ENCODE data around the gene OR52E6.

The OR52E6 gene

GRCh38 chr11:5841797-5842196 lies at the start of gene OR52E6:
Gene OR52E6 (minus strand): TSS chr11:5841897. CDS start chr11:5841897, 0 bp downstream.
- H3K27me3 ChIP-seq (ENCODE audit: control insufficient read depth in 2 of 2, insufficient read depth in 2 of 2, low read length in 2 of 2): no peaks in the 10 kb centered on the region
- H3K4me1 ChIP-seq (ENCODE audit: control insufficient read depth in 2 of 2, insufficient read depth in 2 of 2, low read length in 2 of 2): no peaks in the 10 kb centered on the region
- H3K27ac ChIP-seq (ENCODE audit: low read depth in 2 of 2, low read length in 2 of 2): no peak within 1 kb of the TSS
- no peak within 1 kb of the TSS for H3K9ac ChIP-seq (ENCODE audit: low read depth in 1 of 2, low read length in 2 of 2)
- H3K4me3 ChIP-seq (ENCODE audit: low read length in 2 of 2): no peak within 1 kb of the TSS
- no peaks in the 10 kb centered on the region for H3K36me3 ChIP-seq (ENCODE audit: control insufficient read depth in 2 of 2, insufficient read depth in 2 of 2, low read length in 2 of 2)
- no peaks in the 10 kb centered on the region for H3K9me3 ChIP-seq (ENCODE audit: control insufficient read depth in 2 of 2, low read length in 2 of 2)

- Histone ChIP-seq H3K27ac (ENCODE audit: low read depth in 2 of 2, low read length in 2 of 2) (no peak overlapping the region), H3K27me3 (ENCODE audit: control insufficient read depth in 2 of 2, insufficient read depth in 2 of 2, low read length in 2 of 2) (no peaks in the 10 kb centered on the region), H3K9me3 (ENCODE audit: control insufficient read depth in 2 of 2, low read length in 2 of 2) (no peaks in the 10 kb centered on the region), H3K4me3 (ENCODE audit: low read length in 2 of 2) (no peak overlapping the region), H3K4me1 (ENCODE audit: control insufficient read depth in 2 of 2, insufficient read depth in 2 of 2, low read length in 2 of 2) (no peaks in the 10 kb centered on the region), H3K36me3 (ENCODE audit: control insufficient read depth in 2 of 2, insufficient read depth in 2 of 2, low read length in 2 of 2) (no peaks in the 10 kb centered on the region), H3K9ac (ENCODE audit: low read depth in 1 of 2, low read length in 2 of 2) (no peak overlapping the region)
These were observed 49.6 kb upstream of the OR52E6 start for GRCh38 chr11:5891216-5891800.

- Histone ChIP-seq H3K9me3 (ENCODE audit: control insufficient read depth in 2 of 2, low read length in 2 of 2) (no peaks in the 10 kb centered on the region), H3K4me3 (ENCODE audit: low read length in 2 of 2) (no peak overlapping the region)
These were observed 46.0 kb upstream of the OR52E6 start for GRCh38 chr11:5887661-5888060.

DNA sequence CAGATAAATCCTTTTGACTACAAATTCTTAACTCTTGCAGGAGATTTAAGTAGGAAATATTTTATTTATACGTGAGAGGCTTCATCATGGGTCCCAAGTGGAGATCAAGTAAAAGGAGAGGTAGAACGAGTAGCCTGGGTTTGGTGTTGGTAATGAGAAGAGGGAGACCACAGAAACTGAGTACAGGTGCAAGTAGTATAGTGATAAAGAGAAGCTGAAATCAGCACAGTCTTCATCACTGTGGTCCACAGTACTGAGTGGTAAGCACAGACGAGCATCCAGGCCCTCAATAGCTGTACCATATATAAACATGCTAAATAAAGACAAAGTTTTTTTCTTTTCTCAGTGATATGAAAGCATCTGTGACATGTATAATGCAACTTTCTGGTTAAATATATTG lies 45.5 kb upstream of the OR52E6 start:
- Histone ChIP-seq H3K27me3 (ENCODE audit: control insufficient read depth in 2 of 2, insufficient read depth in 2 of 2, low read length in 2 of 2) (no peaks in the 10 kb centered on the region), H3K36me3 (ENCODE audit: control insufficient read depth in 2 of 2, insufficient read depth in 2 of 2, low read length in 2 of 2) (no peaks in the 10 kb centered on the region), H3K9me3 (ENCODE audit: control insufficient read depth in 2 of 2, low read length in 2 of 2) (no peaks in the 10 kb centered on the region), H3K27ac (ENCODE audit: low read depth in 2 of 2, low read length in 2 of 2) (no peak overlapping the region), H3K4me1 (ENCODE audit: control insufficient read depth in 2 of 2, insufficient read depth in 2 of 2, low read length in 2 of 2) (no peaks in the 10 kb centered on the region), H3K9ac (ENCODE audit: low read depth in 1 of 2, low read length in 2 of 2) (no peak overlapping the region), H3K4me3 (ENCODE audit: low read length in 2 of 2) (no peak overlapping the region)

More at GRCh38 chr11:5887661-5888060, 46.0 kb upstream of the OR52E6 start:
- no peaks in the 10 kb centered on the region for H3K4me1 ChIP-seq (ENCODE audit: control insufficient read depth in 2 of 2, insufficient read depth in 2 of 2, low read length in 2 of 2)
- no peaks in the 10 kb centered on the region for H3K27me3 ChIP-seq (ENCODE audit: control insufficient read depth in 2 of 2, insufficient read depth in 2 of 2, low read length in 2 of 2)
- no peak overlapping the region for H3K9ac ChIP-seq (ENCODE audit: low read depth in 1 of 2, low read length in 2 of 2)
- H3K27ac ChIP-seq (ENCODE audit: low read depth in 2 of 2, low read length in 2 of 2): no peak overlapping the region
- H3K36me3 ChIP-seq (ENCODE audit: control insufficient read depth in 2 of 2, insufficient read depth in 2 of 2, low read length in 2 of 2): no peaks in the 10 kb centered on the region

DNA sequence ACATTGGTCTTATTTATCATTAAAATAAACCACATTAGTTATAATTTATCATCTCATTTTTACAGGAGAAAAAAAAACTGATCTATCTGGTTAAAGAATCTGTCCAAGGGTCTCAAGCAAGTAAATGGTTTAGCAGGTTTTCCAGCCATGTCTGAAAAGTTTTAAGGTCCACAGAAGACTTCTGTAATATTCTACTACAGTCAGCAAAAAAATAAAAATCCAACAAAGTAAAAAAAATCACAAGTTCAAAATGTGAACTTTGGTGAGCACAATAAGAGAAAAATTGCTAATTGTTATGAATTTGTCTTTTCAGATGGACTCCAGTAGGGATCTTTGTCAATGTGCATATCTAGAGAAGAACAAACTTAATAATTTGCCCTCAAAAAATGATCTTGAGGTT lies 40.1 kb upstream of the OR52E6 start:
- Histone ChIP-seq H3K9me3 (ENCODE audit: control insufficient read depth in 2 of 2, low read length in 2 of 2) (no peaks in the 10 kb centered on the region), H3K36me3 (ENCODE audit: control insufficient read depth in 2 of 2, insufficient read depth in 2 of 2, low read length in 2 of 2) (no peaks in the 10 kb centered on the region), H3K4me3 (ENCODE audit: low read length in 2 of 2) (no peak overlapping the region)

GRCh38 chr11:5880329-5880728 lies 38.6 kb upstream of the OR52E6 start, which contains the start of gene OR52E4:
Gene OR52E4 (plus strand): TSS chr11:5880629. CDS start chr11:5884293, 3,664 bp downstream.
- H3K27ac ChIP-seq (ENCODE audit: low read depth in 2 of 2, low read length in 2 of 2): no peak within 1 kb of the TSS
- H3K4me1 ChIP-seq (ENCODE audit: control insufficient read depth in 2 of 2, insufficient read depth in 2 of 2, low read length in 2 of 2): no peaks in the 10 kb centered on the region
- no peak within 1 kb of the TSS for H3K9ac ChIP-seq (ENCODE audit: low read depth in 1 of 2, low read length in 2 of 2)
- no peak within 1 kb of the TSS for H3K4me3 ChIP-seq (ENCODE audit: low read length in 2 of 2)
- no peaks in the 10 kb centered on the region for H3K9me3 ChIP-seq (ENCODE audit: control insufficient read depth in 2 of 2, low read length in 2 of 2)
- no peaks in the 10 kb centered on the region for H3K27me3 ChIP-seq (ENCODE audit: control insufficient read depth in 2 of 2, insufficient read depth in 2 of 2, low read length in 2 of 2)
- H3K36me3 ChIP-seq (ENCODE audit: control insufficient read depth in 2 of 2, insufficient read depth in 2 of 2, low read length in 2 of 2): no peaks in the 10 kb centered on the region

More for the DNA sequence above, 40.1 kb upstream of the OR52E6 start:
- Histone ChIP-seq H3K27ac (ENCODE audit: low read depth in 2 of 2, low read length in 2 of 2) (no peak overlapping the region), H3K4me1 (ENCODE audit: control insufficient read depth in 2 of 2, insufficient read depth in 2 of 2, low read length in 2 of 2) (no peaks in the 10 kb centered on the region), H3K9ac (ENCODE audit: low read depth in 1 of 2, low read length in 2 of 2) (no peak overlapping the region), H3K27me3 (ENCODE audit: control insufficient read depth in 2 of 2, insufficient read depth in 2 of 2, low read length in 2 of 2) (no peaks in the 10 kb centered on the region)

- Histone ChIP-seq H3K36me3 (ENCODE audit: control insufficient read depth in 2 of 2, insufficient read depth in 2 of 2, low read length in 2 of 2) (no peaks in the 10 kb centered on the region), H3K9ac (ENCODE audit: low read depth in 1 of 2, low read length in 2 of 2) (no peak overlapping the region), H3K4me1 (ENCODE audit: control insufficient read depth in 2 of 2, insufficient read depth in 2 of 2, low read length in 2 of 2) (no peaks in the 10 kb centered on the region)
These were observed 36.9 kb upstream of the OR52E6 start for GRCh38 chr11:5878564-5878963.

DNA sequence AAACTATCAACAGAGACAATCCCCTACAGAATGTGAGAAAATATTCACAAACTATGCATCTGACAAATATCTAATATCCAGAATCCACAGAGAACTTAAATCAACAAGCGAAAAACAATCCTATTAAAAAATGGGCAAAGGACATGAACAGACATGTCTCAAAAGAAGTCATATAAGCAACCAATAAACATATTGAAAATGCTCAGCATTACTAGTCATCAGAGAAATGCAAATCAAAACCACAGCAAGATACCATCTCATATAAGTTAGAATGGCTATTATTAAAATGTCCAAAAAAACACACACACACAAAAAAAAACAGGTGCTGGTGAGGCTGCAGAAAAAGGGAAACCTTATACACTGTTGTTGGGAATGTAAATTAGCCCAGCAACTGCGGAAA lies 24.1 kb upstream of the OR52E6 start:
- Histone ChIP-seq H3K9me3 (ENCODE audit: control insufficient read depth in 2 of 2, low read length in 2 of 2) (no peaks in the 10 kb centered on the region), H3K4me1 (ENCODE audit: control insufficient read depth in 2 of 2, insufficient read depth in 2 of 2, low read length in 2 of 2) (no peaks in the 10 kb centered on the region)

More at GRCh38 chr11:5878564-5878963, 36.9 kb upstream of the OR52E6 start:
- no peaks in the 10 kb centered on the region for H3K9me3 ChIP-seq (ENCODE audit: control insufficient read depth in 2 of 2, low read length in 2 of 2)
- H3K27me3 ChIP-seq (ENCODE audit: control insufficient read depth in 2 of 2, insufficient read depth in 2 of 2, low read length in 2 of 2): no peaks in the 10 kb centered on the region
- no peak overlapping the region for H3K4me3 ChIP-seq (ENCODE audit: low read length in 2 of 2)
- no peak overlapping the region for H3K27ac ChIP-seq (ENCODE audit: low read depth in 2 of 2, low read length in 2 of 2)

DNA sequence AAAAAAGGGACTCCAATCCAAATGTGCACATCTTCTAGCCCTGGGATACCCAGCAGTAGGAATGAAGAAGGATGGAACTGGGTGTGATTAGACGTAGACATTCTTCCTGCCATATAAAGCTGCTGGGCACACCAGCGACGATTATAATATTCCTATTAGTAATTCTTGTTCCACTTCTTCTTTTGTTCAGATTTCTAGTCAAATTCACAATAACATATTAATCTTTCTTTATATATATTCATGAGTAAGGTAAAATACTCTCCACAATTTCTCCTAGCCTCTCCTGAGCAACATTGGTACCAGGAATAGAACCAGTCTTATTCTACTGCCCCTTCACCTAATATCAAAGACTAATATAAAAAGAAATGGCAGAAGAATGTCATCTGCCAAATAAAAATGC lies 15.9 kb upstream of the OR52E6 start, which contains the start of gene OR52E8:
Gene OR52E8, minus strand, starts transcription at position 101 of the 400 bp plus-strand sequence. Its CDS starts 0 bp downstream, at position 101.
- no peaks in the 10 kb centered on the region for H3K4me1 ChIP-seq (ENCODE audit: control insufficient read depth in 2 of 2, insufficient read depth in 2 of 2, low read length in 2 of 2)
- no peak within 1 kb of the TSS for H3K4me3 ChIP-seq (ENCODE audit: low read length in 2 of 2)
- H3K9ac ChIP-seq (ENCODE audit: low read depth in 1 of 2, low read length in 2 of 2): no peak within 1 kb of the TSS
- no peak within 1 kb of the TSS for H3K27ac ChIP-seq (ENCODE audit: low read depth in 2 of 2, low read length in 2 of 2)
- H3K9me3 ChIP-seq (ENCODE audit: control insufficient read depth in 2 of 2, low read length in 2 of 2): no peaks in the 10 kb centered on the region
- H3K27me3 ChIP-seq (ENCODE audit: control insufficient read depth in 2 of 2, insufficient read depth in 2 of 2, low read length in 2 of 2): no peaks in the 10 kb centered on the region
- no peaks in the 10 kb centered on the region for H3K36me3 ChIP-seq (ENCODE audit: control insufficient read depth in 2 of 2, insufficient read depth in 2 of 2, low read length in 2 of 2)

More for the DNA sequence above, 24.1 kb upstream of the OR52E6 start:
- Histone ChIP-seq H3K27me3 (ENCODE audit: control insufficient read depth in 2 of 2, insufficient read depth in 2 of 2, low read length in 2 of 2) (no peaks in the 10 kb centered on the region), H3K27ac (ENCODE audit: low read depth in 2 of 2, low read length in 2 of 2) (no peak overlapping the region), H3K4me3 (ENCODE audit: low read length in 2 of 2) (no peak overlapping the region), H3K9ac (ENCODE audit: low read depth in 1 of 2, low read length in 2 of 2) (no peak overlapping the region), H3K36me3 (ENCODE audit: control insufficient read depth in 2 of 2, insufficient read depth in 2 of 2, low read length in 2 of 2) (no peaks in the 10 kb centered on the region)

DNA sequence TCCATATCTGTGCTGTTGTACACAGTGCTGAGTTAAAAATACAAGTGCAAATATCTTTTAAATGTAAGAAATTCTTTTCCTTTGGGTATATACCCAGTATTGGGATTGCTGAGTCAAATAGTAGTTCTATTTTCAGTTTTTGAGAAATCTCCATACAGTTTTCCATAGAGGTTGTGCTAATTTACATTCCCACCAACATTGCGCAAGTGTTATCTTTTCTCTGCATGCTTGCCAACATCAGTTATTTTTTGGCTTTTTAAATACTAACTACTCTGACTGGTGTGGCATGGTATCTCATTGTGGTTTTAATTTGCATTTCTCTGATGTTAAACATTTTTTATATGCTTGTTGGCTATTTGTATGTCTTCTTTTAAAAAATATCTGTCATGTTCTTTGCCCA lies 9.3 kb upstream of the OR52E6 start:
- no peaks in the 10 kb centered on the region for H3K9me3 ChIP-seq (ENCODE audit: control insufficient read depth in 2 of 2, low read length in 2 of 2)
- H3K9ac ChIP-seq (ENCODE audit: low read depth in 1 of 2, low read length in 2 of 2): no peak overlapping the region
- H3K4me1 ChIP-seq (ENCODE audit: control insufficient read depth in 2 of 2, insufficient read depth in 2 of 2, low read length in 2 of 2): no peaks in the 10 kb centered on the region
- no peak overlapping the region for H3K4me3 ChIP-seq (ENCODE audit: low read length in 2 of 2)
- H3K27ac ChIP-seq (ENCODE audit: low read depth in 2 of 2, low read length in 2 of 2): no peak overlapping the region
- H3K36me3 ChIP-seq (ENCODE audit: control insufficient read depth in 2 of 2, insufficient read depth in 2 of 2, low read length in 2 of 2): no peaks in the 10 kb centered on the region
- H3K27me3 ChIP-seq (ENCODE audit: control insufficient read depth in 2 of 2, insufficient read depth in 2 of 2, low read length in 2 of 2): no peaks in the 10 kb centered on the region
